HEK293 (cell line): ENCODE measurements around the gene HIVEP2.

Experiments
- TRIM28 ChIP-seq: IDR thresholded peaks from 2 replicates; pipeline ENCODE4 v1.6.1; 2011; ENCODE audit warnings: low read length, control low read depth, borderline replicate concordance
- ZBTB21 ChIP-seq: fragments of 450-650 bp; formaldehyde crosslinking; IDR thresholded peaks from 2 replicates; pipeline ENCODE4 v1.5.1; 2017; ENCODE audit warnings: missing biosample characterization, missing genetic modification characterization
- ZNF677 ChIP-seq: fragments of 450-650 bp; IDR thresholded peaks from 2 replicates; pipeline ENCODE4 v1.5.0; 2018; ENCODE audit warnings: missing biosample characterization, mild to moderate bottlenecking, missing genetic modification characterization, moderate library complexity
- ZNF704 ChIP-seq: fragments of 450-650 bp; formaldehyde crosslinking; IDR thresholded peaks from 2 replicates; pipeline ENCODE4 v1.5.1; 2016; ENCODE audit warnings: missing biosample characterization, missing genetic modification characterization
- ZNF776 ChIP-seq: fragments of 450-650 bp; formaldehyde crosslinking; IDR thresholded peaks from 2 replicates; pipeline ENCODE4 v1.5.0; 2017; ENCODE audit warnings: missing biosample characterization, missing genetic modification characterization, borderline replicate concordance
- TF ChIP-seq, protein P1 (sequence below): fragments of 450-650 bp; formaldehyde crosslinking; IDR thresholded peaks from 2 replicates; pipeline ENCODE4 v1.5.1; 2017; ENCODE audit warnings: missing biosample characterization, missing genetic modification characterization
- TF ChIP-seq, protein P2 (sequence below): fragments of 450-650 bp; formaldehyde crosslinking; IDR thresholded peaks from 2 replicates; pipeline ENCODE4 v1.5.1; 2016; ENCODE audit warnings: missing biosample characterization, missing genetic modification characterization

DNA sequence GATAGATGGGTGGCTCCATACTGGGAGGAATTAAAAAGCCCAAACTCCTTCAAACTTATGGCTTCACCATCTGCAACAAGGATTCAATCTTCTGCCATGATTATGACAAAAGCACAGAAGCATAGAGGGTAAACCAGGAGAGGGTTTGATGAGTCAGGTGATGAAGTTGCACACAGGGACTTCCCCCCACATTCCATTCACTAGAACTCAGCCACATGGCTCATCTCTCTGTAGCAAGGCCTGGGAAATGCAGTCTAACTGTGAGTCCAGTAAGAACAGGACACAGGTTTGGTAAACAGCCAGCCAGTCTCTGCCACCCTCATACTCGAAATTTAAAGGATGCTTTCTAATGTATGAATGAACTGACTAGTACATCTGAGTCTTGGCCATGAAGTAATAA lies 142.9 kb downstream of the HIVEP2 start:
- TF ChIP-seq, protein P1, sequence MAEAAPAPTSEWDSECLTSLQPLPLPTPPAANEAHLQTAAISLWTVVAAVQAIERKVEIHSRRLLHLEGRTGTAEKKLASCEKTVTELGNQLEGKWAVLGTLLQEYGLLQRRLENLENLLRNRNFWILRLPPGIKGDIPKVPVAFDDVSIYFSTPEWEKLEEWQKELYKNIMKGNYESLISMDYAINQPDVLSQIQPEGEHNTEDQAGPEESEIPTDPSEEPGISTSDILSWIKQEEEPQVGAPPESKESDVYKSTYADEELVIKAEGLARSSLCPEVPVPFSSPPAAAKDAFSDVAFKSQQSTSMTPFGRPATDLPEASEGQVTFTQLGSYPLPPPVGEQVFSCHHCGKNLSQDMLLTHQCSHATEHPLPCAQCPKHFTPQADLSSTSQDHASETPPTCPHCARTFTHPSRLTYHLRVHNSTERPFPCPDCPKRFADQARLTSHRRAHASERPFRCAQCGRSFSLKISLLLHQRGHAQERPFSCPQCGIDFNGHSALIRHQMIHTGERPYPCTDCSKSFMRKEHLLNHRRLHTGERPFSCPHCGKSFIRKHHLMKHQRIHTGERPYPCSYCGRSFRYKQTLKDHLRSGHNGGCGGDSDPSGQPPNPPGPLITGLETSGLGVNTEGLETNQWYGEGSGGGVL = peak; percentile 60; the same call in 1 of the 2 replicates
- TF ChIP-seq ZBTB21 = no peak
- 0 out of 2 replicates have a peak, but pooled peaks have one; percentile 9 for TF ChIP-seq ZNF677 (tag by site-specific recombination)
- TF ChIP-seq TRIM28 = no peak
- TF ChIP-seq, protein P2, sequence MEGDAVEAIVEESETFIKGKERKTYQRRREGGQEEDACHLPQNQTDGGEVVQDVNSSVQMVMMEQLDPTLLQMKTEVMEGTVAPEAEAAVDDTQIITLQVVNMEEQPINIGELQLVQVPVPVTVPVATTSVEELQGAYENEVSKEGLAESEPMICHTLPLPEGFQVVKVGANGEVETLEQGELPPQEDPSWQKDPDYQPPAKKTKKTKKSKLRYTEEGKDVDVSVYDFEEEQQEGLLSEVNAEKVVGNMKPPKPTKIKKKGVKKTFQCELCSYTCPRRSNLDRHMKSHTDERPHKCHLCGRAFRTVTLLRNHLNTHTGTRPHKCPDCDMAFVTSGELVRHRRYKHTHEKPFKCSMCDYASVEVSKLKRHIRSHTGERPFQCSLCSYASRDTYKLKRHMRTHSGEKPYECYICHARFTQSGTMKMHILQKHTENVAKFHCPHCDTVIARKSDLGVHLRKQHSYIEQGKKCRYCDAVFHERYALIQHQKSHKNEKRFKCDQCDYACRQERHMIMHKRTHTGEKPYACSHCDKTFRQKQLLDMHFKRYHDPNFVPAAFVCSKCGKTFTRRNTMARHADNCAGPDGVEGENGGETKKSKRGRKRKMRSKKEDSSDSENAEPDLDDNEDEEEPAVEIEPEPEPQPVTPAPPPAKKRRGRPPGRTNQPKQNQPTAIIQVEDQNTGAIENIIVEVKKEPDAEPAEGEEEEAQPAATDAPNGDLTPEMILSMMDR (tag by site-specific recombination) = no peak
- no peak for TF ChIP-seq ZNF704 (tag by site-specific recombination)
- TF ChIP-seq ZNF776 (tag by site-specific recombination) = no peak
